Parathyroid adenoma (tissue), 2 donors: Measurements from ENCODE around the gene TRIM47.

ENCODE experiments used
- H2AFZ ChIP-seq: fragments of 300-600 bp; sonication (generic); one replicate; pipeline ENCODE4 v1.7.0; 2017; ENCODE audit warnings: antibody characterized with exemption, mild to moderate bottlenecking
- H3K27ac ChIP-seq: fragments of 300-600 bp; sonication (generic); one replicate; pipeline ENCODE4 v1.7.0; 2017
- H3K27me3 ChIP-seq: fragments of 300-600 bp; sonication (generic); one replicate; pipeline ENCODE4 v1.7.0; 2017; ENCODE audit warnings: low read length; ENCODE audit not compliant: control insufficient read depth, insufficient read depth
- H3K36me3 ChIP-seq: fragments of 300-600 bp; sonication (generic); one replicate; pipeline ENCODE4 v1.7.0; 2017; ENCODE audit warnings: low read length; ENCODE audit not compliant: control insufficient read depth, insufficient read depth
- H3K4me1 ChIP-seq: fragments of 300-600 bp; sonication (generic); one replicate; pipeline ENCODE4 v1.7.0; 2017; ENCODE audit warnings: control low read depth
- H3K4me2 ChIP-seq: fragments of 300-600 bp; sonication (generic); one replicate; pipeline ENCODE4 v1.7.0; 2017; ENCODE audit warnings: low read length
- H3K4me3 ChIP-seq: fragments of 300-600 bp; sonication (generic); one replicate; pipeline ENCODE4 v1.7.0; 2017; ENCODE audit warnings: low read depth, low read length
- H3K79me2 ChIP-seq: fragments of 300-600 bp; sonication (generic); one replicate; pipeline ENCODE4 v1.7.0; 2017; ENCODE audit warnings: control low read depth
- H3K9ac ChIP-seq: fragments of 300-600 bp; sonication (generic); one replicate; pipeline ENCODE4 v1.7.0; 2017; ENCODE audit warnings: mild to moderate bottlenecking
- H3K9me3 ChIP-seq: fragments of 300-600 bp; sonication (generic); one replicate; pipeline ENCODE4 v1.7.0; 2017; ENCODE audit warnings: low read length; ENCODE audit not compliant: control insufficient read depth
- TF ChIP-seq, protein P1 (sequence below): fragments of 300-600 bp; sonication (generic); IDR thresholded peaks from one replicate; pipeline ENCODE4 v1.7.0; 2017; ENCODE audit warnings: antibody characterized with exemption, mild to moderate bottlenecking
- donor health status: primary hyperparathyroidism.

The TRIM47 gene

DNA sequence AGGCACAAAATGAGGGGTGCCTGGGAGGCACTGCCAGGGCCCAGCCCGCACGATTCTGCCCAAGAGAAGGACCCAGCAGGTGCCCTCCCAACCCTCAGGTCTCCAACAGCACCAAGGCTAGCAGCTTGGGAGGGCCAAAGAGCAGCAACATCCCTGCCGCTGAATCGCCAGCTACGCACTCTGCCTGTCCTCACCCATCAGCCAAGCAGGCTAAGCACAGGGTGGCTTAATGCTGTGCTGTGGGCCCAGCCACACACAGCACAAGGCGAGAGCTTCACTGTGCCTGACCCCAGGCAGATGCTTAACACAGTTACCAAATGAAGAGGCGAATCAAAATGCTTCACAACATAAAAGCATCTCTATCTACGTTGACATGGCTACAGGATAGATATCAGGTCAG lies 36.9 kb upstream of the TRIM47 start:
- Histone ChIP-seq H3K9me3 (no peaks in the 10 kb centered on the region), H3K4me3 (no peak overlapping the region), H3K4me2 (no peak overlapping the region), H3K4me1 (no peaks in the 10 kb centered on the region), H3K27ac (no peak overlapping the region), H3K36me3 (no peaks in the 10 kb centered on the region), H3K9ac (no peak overlapping the region), H2AFZ (no peak overlapping the region), H3K27me3 (no peaks in the 10 kb centered on the region), H3K79me2 (no peaks in the 10 kb centered on the region)
- TF ChIP-seq, protein P1, sequence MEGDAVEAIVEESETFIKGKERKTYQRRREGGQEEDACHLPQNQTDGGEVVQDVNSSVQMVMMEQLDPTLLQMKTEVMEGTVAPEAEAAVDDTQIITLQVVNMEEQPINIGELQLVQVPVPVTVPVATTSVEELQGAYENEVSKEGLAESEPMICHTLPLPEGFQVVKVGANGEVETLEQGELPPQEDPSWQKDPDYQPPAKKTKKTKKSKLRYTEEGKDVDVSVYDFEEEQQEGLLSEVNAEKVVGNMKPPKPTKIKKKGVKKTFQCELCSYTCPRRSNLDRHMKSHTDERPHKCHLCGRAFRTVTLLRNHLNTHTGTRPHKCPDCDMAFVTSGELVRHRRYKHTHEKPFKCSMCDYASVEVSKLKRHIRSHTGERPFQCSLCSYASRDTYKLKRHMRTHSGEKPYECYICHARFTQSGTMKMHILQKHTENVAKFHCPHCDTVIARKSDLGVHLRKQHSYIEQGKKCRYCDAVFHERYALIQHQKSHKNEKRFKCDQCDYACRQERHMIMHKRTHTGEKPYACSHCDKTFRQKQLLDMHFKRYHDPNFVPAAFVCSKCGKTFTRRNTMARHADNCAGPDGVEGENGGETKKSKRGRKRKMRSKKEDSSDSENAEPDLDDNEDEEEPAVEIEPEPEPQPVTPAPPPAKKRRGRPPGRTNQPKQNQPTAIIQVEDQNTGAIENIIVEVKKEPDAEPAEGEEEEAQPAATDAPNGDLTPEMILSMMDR = no peak

DNA sequence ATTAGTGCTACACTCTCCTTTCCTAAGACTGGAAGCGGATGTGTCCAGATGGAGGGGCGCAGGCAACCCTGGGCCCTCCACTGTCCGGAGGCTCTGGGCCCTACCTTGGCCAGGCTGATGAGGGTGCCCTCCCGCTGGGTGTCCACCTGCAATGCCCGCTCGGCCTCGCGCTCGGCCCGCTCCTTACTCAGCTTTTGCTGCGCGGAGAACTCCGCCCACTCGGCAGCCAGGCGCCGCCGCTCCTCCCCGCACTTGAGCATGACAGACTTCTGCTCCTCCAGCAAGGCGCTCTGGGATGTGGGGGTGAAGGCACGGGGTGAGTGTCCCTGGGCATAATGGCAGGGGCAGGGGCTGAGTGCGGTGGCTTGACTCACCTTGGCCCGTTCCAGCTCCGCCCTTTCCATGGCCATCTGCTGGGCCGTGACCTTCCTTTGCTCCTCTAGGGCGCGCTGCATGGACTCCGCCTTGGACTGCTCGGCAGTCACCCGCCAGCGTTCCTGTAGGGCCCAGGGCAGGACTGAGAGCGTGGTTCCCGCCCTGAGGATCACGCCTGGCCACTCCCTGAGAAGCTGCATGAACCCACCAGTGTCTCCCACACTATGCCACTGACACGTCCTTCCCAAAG lies 36.4 kb upstream of the TRIM47 start:
- no peak overlapping the region for H2AFZ ChIP-seq
- no peak overlapping the region for H3K9ac ChIP-seq
- no peaks in the 10 kb centered on the region for H3K27me3 ChIP-seq
- no peak overlapping the region for H3K4me3 ChIP-seq
- TF ChIP-seq, protein P1 = no peak
- H3K4me2 ChIP-seq = no peak overlapping the region
- no peaks in the 10 kb centered on the region for H3K4me1 ChIP-seq
- no peaks in the 10 kb centered on the region for H3K79me2 ChIP-seq
- H3K36me3 ChIP-seq = no peaks in the 10 kb centered on the region
- no peaks in the 10 kb centered on the region for H3K9me3 ChIP-seq
- H3K27ac ChIP-seq = no peak overlapping the region

GRCh38 chr17:75913537-75914210 lies 35.3 kb upstream of the TRIM47 start:
- Histone ChIP-seq H3K9ac (no peak overlapping the region), H3K9me3 (no peaks in the 10 kb centered on the region), H3K36me3 (no peaks in the 10 kb centered on the region), H3K4me1 (no peaks in the 10 kb centered on the region), H3K4me2 (no peak overlapping the region), H2AFZ (no peak overlapping the region), H3K27me3 (no peaks in the 10 kb centered on the region), H3K4me3 (no peak overlapping the region), H3K27ac (no peak overlapping the region), H3K79me2 (no peaks in the 10 kb centered on the region)
- TF ChIP-seq, protein P1 = no peak

DNA sequence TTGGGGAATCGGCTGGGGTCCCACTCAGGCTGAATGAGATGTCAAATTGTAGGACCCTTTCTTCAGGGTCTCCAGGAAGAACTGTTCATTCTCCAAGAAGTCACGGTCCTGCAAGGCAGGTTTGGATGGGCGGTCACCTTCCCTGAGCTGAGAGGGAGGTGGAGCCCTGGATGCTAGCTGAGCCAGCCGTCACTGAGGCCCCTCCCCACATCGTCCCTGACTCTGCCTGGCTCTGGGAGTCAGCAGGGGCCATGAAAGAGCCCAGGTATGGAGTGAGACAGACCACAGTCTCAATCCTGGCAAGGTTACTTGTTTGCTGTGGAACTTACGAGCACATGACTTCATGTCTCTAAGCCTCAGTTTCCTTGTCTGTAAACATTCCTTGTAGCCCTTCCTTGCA lies 32.3 kb upstream of the TRIM47 start:
- Histone ChIP-seq H3K36me3 (no peaks in the 10 kb centered on the region), H3K4me3 (no peak overlapping the region), H3K27me3 (no peaks in the 10 kb centered on the region), H3K4me2 (no peak overlapping the region), H3K9ac (no peak overlapping the region), H2AFZ (no peak overlapping the region), H3K4me1 (no peaks in the 10 kb centered on the region), H3K79me2 (no peaks in the 10 kb centered on the region), H3K27ac (no peak overlapping the region), H3K9me3 (no peaks in the 10 kb centered on the region)
- TF ChIP-seq, protein P1 = no peak

- Histone ChIP-seq H3K36me3 (no peaks in the 10 kb centered on the region), H2AFZ (no peak overlapping the region), H3K4me2 (no peak overlapping the region), H3K79me2 (no peaks in the 10 kb centered on the region), H3K9ac (no peak overlapping the region), H3K9me3 (no peaks in the 10 kb centered on the region), H3K27me3 (no peaks in the 10 kb centered on the region), H3K4me1 (no peaks in the 10 kb centered on the region), H3K27ac (no peak overlapping the region), H3K4me3 (no peak overlapping the region)
- TF ChIP-seq, protein P1 = no peak
Measured at GRCh38 chr17:75909812-75910274, 31.5 kb upstream of the TRIM47 start.
